ENCODE results near the gene PYGL.

DNA sequence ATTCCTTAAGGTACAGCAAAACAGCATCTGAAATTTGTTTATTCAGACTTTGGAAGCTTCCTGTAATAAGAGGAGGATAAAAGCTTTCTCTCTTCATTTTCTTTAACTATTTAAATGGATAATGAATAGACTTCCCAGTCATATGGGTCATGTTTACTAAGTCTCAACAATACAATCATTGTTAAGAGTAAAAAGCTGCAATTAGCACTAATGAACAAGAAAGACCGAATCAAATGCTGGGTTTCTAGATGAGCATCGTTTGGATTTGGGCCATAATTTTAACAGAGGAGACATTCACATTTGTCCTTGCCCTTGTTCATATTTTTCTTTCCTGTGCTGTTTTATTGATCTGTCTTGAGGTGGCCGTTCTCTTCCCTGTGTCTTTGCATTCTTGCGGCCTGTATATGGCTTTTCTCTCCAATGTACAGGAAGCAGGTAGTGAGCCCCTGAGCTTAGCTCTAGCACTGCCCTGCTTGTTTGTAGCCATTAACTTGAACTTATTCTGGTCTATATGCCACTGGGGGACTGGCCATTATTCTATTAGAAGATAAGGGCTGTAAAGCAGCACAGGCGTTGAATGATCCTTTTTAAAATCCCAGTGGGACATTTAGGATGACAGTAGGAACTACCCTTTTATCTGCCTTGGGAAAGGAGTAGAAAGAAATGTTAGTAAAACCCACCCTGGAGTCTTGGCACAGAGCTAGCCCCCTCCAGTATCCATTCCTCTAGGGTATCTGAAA is 37.8 kb downstream of the PYGL start:
- TF ChIP-seq CTCF (tag by site-specific recombination; IDR thresholded peaks at IDR 0.05): no peak
- TF ChIP-seq ZNF121 (tag by site-specific recombination; IDR thresholded peaks at IDR 0.05): no peak
- TF ChIP-seq, protein P1, sequence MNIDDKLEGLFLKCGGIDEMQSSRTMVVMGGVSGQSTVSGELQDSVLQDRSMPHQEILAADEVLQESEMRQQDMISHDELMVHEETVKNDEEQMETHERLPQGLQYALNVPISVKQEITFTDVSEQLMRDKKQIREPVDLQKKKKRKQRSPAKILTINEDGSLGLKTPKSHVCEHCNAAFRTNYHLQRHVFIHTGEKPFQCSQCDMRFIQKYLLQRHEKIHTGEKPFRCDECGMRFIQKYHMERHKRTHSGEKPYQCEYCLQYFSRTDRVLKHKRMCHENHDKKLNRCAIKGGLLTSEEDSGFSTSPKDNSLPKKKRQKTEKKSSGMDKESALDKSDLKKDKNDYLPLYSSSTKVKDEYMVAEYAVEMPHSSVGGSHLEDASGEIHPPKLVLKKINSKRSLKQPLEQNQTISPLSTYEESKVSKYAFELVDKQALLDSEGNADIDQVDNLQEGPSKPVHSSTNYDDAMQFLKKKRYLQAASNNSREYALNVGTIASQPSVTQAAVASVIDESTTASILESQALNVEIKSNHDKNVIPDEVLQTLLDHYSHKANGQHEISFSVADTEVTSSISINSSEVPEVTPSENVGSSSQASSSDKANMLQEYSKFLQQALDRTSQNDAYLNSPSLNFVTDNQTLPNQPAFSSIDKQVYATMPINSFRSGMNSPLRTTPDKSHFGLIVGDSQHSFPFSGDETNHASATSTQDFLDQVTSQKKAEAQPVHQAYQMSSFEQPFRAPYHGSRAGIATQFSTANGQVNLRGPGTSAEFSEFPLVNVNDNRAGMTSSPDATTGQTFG (tag by site-specific recombination; IDR thresholded peaks at IDR 0.05; ENCODE audit: borderline replicate concordance): no peak
- TF ChIP-seq ZNF843 (tag by site-specific recombination; IDR thresholded peaks at IDR 0.05): no peak
- TF ChIP-seq ZNF211 (tag by site-specific recombination; IDR thresholded peaks at IDR 0.05; ENCODE audit: low read depth): no peak
- no peak for TF ChIP-seq ZBTB49 (tag by site-specific recombination; IDR thresholded peaks at IDR 0.05; ENCODE audit: low read depth)
